Prostate gland (tissue), 2 donors: ENCODE measurements around the gene NEDD4L.

Experiments
- POLR2A ChIP-seq: fragments of 450-650 bp; IDR thresholded peaks from one replicate; pipeline ENCODE4 v1.6.1; 2016; ENCODE audit warnings: antibody characterized with exemption, mild to moderate bottlenecking
- POLR2AphosphoS5 ChIP-seq: sonication (generic); formaldehyde crosslinking; IDR thresholded peaks from one replicate; pipeline ENCODE4 v1.6.1; 2017; ENCODE audit warnings: antibody characterized with exemption
- TF ChIP-seq, protein P1 (sequence below), 4 experiments: fragments of 200-600 bp in 2 of 4; fragments of 450-650 bp in 2 of 4; sonication (generic) in 2 of 4; IDR thresholded peaks; 1 replicate in 3 of 4; 2 replicates in 1 of 4; pipeline ENCODE4 v1.5.1; 2016 to 2019; ENCODE audit warnings: antibody characterized with exemption in 4 of 4, mild to moderate bottlenecking in 2 of 4, moderate library complexity in 2 of 4

DNA sequence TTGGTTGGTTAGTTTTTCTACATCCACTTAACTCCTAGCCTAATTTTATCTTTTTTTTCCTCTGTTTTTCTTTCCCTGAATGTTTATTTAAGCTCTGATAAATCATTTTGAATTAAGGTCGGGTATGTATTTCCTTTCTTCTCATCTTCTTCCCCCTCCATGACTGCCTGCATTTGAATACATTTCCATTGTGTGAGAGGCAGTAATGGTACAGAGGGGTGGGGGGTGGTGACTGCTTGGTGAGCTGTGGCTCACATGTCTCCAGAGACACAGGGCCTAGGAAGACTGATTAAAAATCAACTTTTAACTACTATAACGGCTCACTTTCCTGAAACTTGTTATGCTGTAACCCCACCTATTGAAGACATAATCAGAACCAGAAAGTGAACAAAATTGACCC lies 58.0 kb downstream of the NEDD4L start:
- TF ChIP-seq, protein P1, sequence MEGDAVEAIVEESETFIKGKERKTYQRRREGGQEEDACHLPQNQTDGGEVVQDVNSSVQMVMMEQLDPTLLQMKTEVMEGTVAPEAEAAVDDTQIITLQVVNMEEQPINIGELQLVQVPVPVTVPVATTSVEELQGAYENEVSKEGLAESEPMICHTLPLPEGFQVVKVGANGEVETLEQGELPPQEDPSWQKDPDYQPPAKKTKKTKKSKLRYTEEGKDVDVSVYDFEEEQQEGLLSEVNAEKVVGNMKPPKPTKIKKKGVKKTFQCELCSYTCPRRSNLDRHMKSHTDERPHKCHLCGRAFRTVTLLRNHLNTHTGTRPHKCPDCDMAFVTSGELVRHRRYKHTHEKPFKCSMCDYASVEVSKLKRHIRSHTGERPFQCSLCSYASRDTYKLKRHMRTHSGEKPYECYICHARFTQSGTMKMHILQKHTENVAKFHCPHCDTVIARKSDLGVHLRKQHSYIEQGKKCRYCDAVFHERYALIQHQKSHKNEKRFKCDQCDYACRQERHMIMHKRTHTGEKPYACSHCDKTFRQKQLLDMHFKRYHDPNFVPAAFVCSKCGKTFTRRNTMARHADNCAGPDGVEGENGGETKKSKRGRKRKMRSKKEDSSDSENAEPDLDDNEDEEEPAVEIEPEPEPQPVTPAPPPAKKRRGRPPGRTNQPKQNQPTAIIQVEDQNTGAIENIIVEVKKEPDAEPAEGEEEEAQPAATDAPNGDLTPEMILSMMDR (IDR thresholded peaks at IDR 0.05): no peak
- TF ChIP-seq POLR2A: no peak
- TF ChIP-seq POLR2AphosphoS5: no peak
